NCI-H2196 (cell line): ENCODE measurements around the gene TIMM29.

ENCODE experiments used
- DNase-seq: peaks from one replicate; lab custom pipeline; 2025; ENCODE audit not compliant: unreplicated experiment; lab: John Stamatoyannopoulos, UW

The TIMM29 gene

GRCh38 chr19:10928563-10929401 is at the start of gene TIMM29, which contains the start of gene YIPF2:
Gene TIMM29 (plus strand): TSS chr19:10928811. CDS start chr19:10928823, 12 bp downstream.
Gene YIPF2 (minus strand): TSS chr19:10928639. CDS start chr19:10928410, 229 bp downstream.
- peak; percentile 99 for DNase-seq

DNA sequence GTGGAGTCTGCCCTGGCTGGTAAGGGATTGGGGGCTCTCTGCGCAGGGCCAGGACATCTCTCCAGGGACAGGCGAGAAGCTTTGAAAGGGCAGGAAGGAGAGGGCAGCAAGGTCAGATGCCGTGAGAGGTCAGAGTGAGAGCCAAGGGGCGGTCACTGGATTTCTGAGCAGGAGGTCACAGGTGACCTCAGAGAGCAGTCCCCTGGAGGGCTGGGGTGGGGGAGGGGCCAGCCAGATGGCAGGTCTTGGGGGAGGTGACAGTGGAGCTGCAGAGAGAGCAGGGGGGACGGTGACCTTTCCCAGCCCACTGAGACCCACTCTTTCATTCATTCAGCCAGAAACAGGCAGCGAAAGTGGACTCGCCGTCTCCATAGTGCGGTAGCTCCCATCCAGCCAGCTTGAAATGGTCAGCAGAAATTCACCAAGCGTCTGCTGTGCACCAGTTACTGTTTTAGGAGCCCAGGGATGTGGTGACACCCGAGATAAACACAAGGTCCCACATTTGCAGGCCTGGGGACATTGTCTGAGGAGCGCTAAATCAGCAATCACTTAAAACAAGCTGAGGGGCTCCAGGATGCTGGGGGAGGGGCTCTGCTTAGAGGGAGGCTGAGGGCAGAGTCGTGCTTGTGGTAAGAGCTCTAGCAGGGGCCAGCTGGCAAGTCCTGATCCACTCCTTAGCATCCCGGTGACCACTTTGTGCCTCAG is 47.1 kb upstream of the TIMM29 start:
- no peak for DNase-seq

DNA sequence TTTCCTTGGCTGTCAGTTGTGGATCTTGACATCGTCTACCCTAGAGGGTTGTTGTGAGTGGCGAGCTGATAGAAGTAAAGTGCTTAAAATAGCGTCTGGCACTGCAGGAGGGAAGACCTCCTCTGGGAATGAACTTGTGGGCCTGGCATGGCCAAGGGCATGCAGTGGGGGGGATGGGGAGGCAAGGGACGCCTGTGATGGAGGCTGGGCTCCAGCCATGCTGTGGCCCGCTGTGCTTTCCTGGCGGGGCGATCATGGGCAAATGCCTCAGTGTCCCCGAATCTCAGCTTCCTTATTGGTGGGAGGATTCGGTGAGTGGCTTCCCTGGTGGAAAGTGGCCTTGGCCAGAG is 46.5 kb upstream of the TIMM29 start:
- DNase-seq = no peak

- no peak for DNase-seq
Measured at GRCh38 chr19:10884274-10884673, 44.3 kb upstream of the TIMM29 start.

GRCh38 chr19:10885201-10886169 is 43.1 kb upstream of the TIMM29 start:
- no peak for DNase-seq

DNA sequence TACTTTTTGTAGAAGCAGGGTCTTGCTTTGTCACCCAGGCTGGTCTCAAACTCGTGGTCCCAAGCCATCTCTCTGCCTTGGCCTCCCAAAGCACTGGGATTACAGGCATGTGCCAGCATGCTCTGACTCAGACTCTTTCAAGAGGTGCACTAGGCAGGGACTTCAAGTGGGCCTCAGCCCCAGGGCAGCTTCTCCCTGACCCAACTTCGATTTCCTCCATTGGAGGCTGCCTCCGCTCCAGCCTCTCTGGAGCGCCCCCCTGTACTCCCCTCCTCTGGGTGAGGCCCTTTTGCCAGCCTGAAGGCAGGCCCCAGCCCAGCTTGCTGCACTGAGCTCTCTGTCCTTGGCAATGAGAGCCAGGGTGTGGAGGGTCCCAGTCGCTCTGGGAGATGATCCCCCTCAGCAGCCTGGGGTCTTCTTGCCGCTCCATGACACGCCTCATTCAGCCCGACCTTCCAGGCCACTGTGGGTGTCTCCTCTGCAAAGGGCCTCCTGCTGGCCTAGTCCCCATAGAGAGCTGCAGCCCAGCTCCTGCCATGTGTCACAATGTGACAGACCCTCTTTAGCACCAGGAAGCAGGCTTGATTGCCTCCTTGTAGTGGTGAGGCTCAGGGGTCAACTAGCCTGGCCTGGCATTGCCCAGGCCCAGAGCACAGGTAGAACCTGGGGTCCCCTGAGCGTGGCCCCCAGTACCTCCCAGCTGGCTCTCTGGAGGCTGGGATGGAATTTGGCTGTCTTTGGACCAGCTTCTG is 40.8 kb upstream of the TIMM29 start:
- no peak for DNase-seq

DNA sequence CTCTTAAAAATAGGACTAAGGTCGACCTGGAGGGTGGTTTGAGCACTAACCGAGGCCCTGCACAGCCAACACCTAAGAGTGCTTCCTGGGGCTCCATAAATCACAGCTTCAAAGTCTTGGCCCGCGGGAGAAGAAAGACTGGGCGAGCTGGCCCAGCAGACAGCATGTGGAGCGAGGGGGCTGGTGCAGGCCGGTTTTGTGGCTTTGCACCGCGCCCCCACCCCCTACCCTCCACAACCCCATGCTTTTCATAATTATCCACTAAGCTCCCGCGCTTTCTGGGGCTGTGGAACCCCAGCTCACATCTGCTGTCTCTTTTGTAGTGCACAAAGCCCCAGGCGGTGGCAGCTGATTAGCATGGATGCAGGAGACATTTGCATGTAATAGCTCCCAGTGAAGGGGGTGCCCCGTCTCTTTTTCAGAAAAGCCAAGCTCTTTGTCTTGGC is 40.2 kb upstream of the TIMM29 start:
- no peak for DNase-seq

GRCh38 chr19:10889880-10890279 is 38.7 kb upstream of the TIMM29 start:
- DNase-seq = no peak

GRCh38 chr19:10891405-10892086 is 37.1 kb upstream of the TIMM29 start:
- no peak for DNase-seq

- no peak for DNase-seq
Measured at GRCh38 chr19:10892256-10892655, 36.4 kb upstream of the TIMM29 start.

GRCh38 chr19:10894911-10895213 is 33.7 kb upstream of the TIMM29 start:
- DNase-seq = no peak

GRCh38 chr19:10895363-10895762 is 33.2 kb upstream of the TIMM29 start:
- DNase-seq = no peak

DNA sequence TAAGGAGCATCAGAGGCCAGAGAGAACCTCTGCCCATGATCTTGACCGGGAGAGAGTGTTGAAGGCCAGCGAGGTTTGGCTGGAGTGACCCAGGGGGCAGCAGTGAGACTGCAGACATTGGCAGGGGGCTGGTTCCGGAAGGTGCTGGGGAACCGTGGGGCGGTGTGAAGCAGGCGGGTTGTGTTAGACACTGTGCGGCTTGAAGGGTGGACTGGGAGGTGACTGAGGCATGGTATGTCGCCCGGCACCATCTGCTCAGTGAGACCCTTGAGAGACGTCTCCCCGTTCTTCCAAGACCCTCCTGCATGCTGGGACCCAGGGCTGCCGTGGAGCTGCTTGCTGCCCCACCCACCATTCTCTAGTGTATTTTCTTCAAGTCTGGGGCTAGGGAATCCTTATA is 32.7 kb upstream of the TIMM29 start:
- no peak for DNase-seq

DNA sequence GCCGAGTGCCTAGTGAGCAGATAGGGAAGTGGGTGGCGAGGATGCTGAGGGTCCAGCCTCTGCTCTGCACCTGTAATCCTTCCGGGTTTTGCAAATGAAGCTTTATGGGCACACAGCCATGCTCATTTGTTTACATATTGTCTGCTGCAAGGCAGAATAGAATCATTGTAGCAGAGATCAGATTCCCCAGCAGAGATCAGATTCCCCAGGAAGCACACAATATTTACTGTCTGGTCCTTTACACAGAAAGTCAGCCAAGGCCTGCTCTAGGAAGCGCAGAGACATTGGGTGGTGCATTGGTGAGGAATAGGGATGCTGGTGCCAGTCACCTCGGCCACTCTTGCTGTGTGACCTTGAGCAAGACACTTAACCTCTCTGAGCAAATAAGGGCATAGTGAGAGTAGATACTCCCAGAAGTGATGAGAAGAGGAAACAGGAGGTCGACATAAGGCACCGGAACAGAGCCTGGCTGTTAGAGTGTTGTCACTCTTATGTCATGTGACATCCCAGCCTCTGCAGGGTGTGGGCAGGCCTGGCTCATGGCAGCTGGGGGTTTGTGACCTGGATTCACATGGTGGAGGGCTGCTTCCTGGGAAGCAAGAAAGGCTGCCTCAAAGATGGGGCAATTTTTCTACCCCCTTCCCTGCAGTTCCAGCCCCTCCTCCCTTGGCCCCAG is 31.6 kb upstream of the TIMM29 start:
- peak; percentile 86 for DNase-seq

- DNase-seq = no peak
Measured at GRCh38 chr19:10898633-10899032, 30.0 kb upstream of the TIMM29 start.

- peak; percentile 93 for DNase-seq
Measured at GRCh38 chr19:10899151-10899653, 29.4 kb upstream of the TIMM29 start.

DNA sequence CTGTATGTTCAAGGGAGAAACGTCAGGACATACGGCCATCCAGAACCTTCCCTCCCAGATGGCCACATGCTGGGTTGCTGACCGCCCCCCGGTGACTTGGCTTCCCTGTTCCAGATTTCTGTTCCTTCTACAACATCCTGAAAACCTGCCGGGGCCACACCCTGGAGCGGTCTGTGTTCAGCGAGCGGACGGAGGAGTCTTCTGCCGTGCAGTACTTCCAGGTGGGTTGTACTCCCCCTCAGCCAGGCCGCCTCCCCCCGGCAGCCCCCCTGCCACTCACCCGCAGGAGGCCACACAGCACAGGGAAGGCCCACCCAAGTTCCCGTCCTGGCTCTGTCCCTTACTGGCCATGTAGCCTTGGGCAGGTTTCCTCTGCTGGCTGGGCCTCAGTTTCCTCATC is 20.7 kb upstream of the TIMM29 start:
- DNase-seq = no peak

- DNase-seq = no peak
Measured at GRCh38 chr19:10908380-10908960, 20.1 kb upstream of the TIMM29 start.
